H1 (cell line): ENCODE measurements around the gene TRIM15. TPM values are rescaled to one million over a fixed set of nuclear protein-coding genes. Genes with fewer than 3 reads are reported as not detected.

Experiments used
- CTCF ChIA-PET: fragments of 300-600 bp; sonication (Branson Sonifier 250); formaldehyde crosslinking; loops from one replicate; lab custom pipeline; 2021; ENCODE audit not compliant: partially characterized antibody; lab: Charles Lee
- POLR2A ChIA-PET: fragments of 300-600 bp; sonication (Branson Sonifier 250); formaldehyde crosslinking; loops from one replicate; lab custom pipeline; 2021; ENCODE audit warnings: inconsistent platforms; ENCODE audit not compliant: partially characterized antibody; lab: Charles Lee
- DNase-seq, 2 experiments: peaks; one replicate each; pipeline versions ENCODE4 v3.0.0 to v3.0.0-alpha.2; 2010 to 2022; ENCODE audit warnings: low spot score in 2 of 2, low read depth in 1 of 2, mixed read lengths in 1 of 2
- FAIRE-seq: peaks from 2 replicates; lab custom pipeline; 2011; peaks lifted over from hg19 to GRCh38; lab: Jason Lieb, UNC
- H2AFZ ChIP-seq: 2 replicates; pipeline ENCODE4 v1.8.1; 2012; ENCODE audit warnings: low read length, inconsistent platforms
- H2AK5ac ChIP-seq: 2 replicates; pipeline ENCODE4 v1.6.1; 2013; ENCODE audit warnings: low read depth, low read length
- H2BK120ac ChIP-seq: replicated peaks from 2 replicates; pipeline ENCODE3; 2013; ENCODE audit warnings: low read depth, low read length, inconsistent platforms
- H2BK12ac ChIP-seq: 2 replicates; pipeline ENCODE4 v1.6.1; 2013; ENCODE audit warnings: low read depth, low read length
- H2BK15ac ChIP-seq: 2 replicates; pipeline ENCODE4 v1.6.1; 2013; ENCODE audit warnings: low read length
- H2BK20ac ChIP-seq: 2 replicates; pipeline ENCODE4 v1.6.1; 2013; ENCODE audit warnings: low read length
- H2BK5ac ChIP-seq: 2 replicates; pipeline ENCODE4 v1.6.1; 2013; ENCODE audit warnings: low read depth, low read length
- H3K14ac ChIP-seq: 2 replicates; pipeline ENCODE4 v1.6.1; 2013; ENCODE audit warnings: inconsistent platforms; ENCODE audit not compliant: insufficient read length
- H3K18ac ChIP-seq: 2 replicates; pipeline ENCODE4 v1.6.1; 2013; ENCODE audit warnings: low read length; ENCODE audit errors: extremely low read depth
- H3K23ac ChIP-seq: 2 replicates; pipeline ENCODE4 v1.6.1; 2013; ENCODE audit warnings: inconsistent platforms; ENCODE audit not compliant: insufficient read length
- H3K23me2 ChIP-seq: 2 replicates; pipeline ENCODE4 v1.6.1; 2013; ENCODE audit warnings: low read depth, low read length
- H3K27ac ChIP-seq: 2 replicates; pipeline ENCODE4 v1.6.1; 2011; ENCODE audit warnings: low read depth, low read length, inconsistent platforms
- H3K27me3 ChIP-seq, 4 experiments: replicated peaks in 1 of 4; 1 replicate in 1 of 4; 2 replicates in 3 of 4; pipeline versions ENCODE4 v1.6.1 to v1.8.1; 2011 to 2013; ENCODE audit warnings: low read length in 3 of 4, mild to moderate bottlenecking in 3 of 4, inconsistent platforms in 2 of 4, mixed read lengths in 2 of 4, moderate library complexity in 1 of 4; ENCODE audit not compliant: control insufficient read depth in 3 of 4, insufficient read depth in 3 of 4; ENCODE audit errors: extremely low read depth in 1 of 4
- H3K36me3 ChIP-seq, 4 experiments: 2 replicates each; pipeline versions ENCODE4 v1.6.1 to v1.8.1; 2011 to 2013; ENCODE audit warnings: mild to moderate bottlenecking in 4 of 4, low read length in 3 of 4, moderate library complexity in 2 of 4, control low read depth in 1 of 4, inconsistent platforms in 1 of 4; ENCODE audit not compliant: insufficient read depth in 4 of 4, control insufficient read depth in 2 of 4
- H3K4ac ChIP-seq: replicated peaks from 2 replicates; pipeline ENCODE3; 2013; ENCODE audit warnings: low read length, low read depth, mixed read lengths, inconsistent platforms; ENCODE audit not compliant: insufficient read length
- H3K4me1 ChIP-seq, 4 experiments: replicated peaks in 1 of 4; 1 replicate in 1 of 4; 2 replicates in 3 of 4; pipeline versions ENCODE4 v1.6.1 to v1.8.1; 2011 to 2013; ENCODE audit warnings: low read length in 3 of 4, inconsistent platforms in 2 of 4, mixed read lengths in 1 of 4; ENCODE audit not compliant: insufficient read depth in 4 of 4, control insufficient read depth in 3 of 4
- H3K4me2 ChIP-seq, 2 experiments: 2 replicates each; pipeline versions ENCODE4 v1.6.1 to v1.8.1; 2011 to 2013; ENCODE audit warnings: low read depth in 2 of 2, low read length in 2 of 2, control low read depth in 1 of 2, inconsistent platforms in 1 of 2, mild to moderate bottlenecking in 1 of 2; ENCODE audit not compliant: insufficient read depth in 1 of 2
- H3K4me3 ChIP-seq, 4 experiments: fragments of 200-600, 300-600 bp in 1 of 4; sonication (generic), shearing (Covaris generic), sonication (Bioruptor Twin) in 1 of 4; 2 replicates each; pipeline versions ENCODE4 v1.5.1 to v1.8.1; 2011 to 2016; ENCODE audit warnings: low read length in 4 of 4, low read depth in 3 of 4, control low read depth in 2 of 4, inconsistent platforms in 2 of 4, mild to moderate bottlenecking in 2 of 4, mixed read lengths in 1 of 4, moderate library complexity in 1 of 4; ENCODE audit not compliant: insufficient read depth in 2 of 4; ENCODE audit errors: extremely low read depth in 1 of 4
- H3K56ac ChIP-seq: replicated peaks from 2 replicates; pipeline ENCODE3; 2013; ENCODE audit warnings: low read depth, mild to moderate bottlenecking, mixed read lengths, low read length, inconsistent platforms; ENCODE audit not compliant: insufficient read length
- H3K79me1 ChIP-seq: 2 replicates; pipeline ENCODE4 v1.6.1; 2013; ENCODE audit warnings: low read depth, low read length, control low read depth
- H3K79me2 ChIP-seq, 2 experiments: 2 replicates each; pipeline versions ENCODE4 v1.6.1 to v1.8.1; 2012 to 2013; ENCODE audit warnings: low read length in 2 of 2, mild to moderate bottlenecking in 2 of 2, inconsistent platforms in 1 of 2; ENCODE audit not compliant: insufficient read depth in 2 of 2, control insufficient read depth in 1 of 2
- H3K9ac ChIP-seq, 4 experiments: replicated peaks in 1 of 4; 1 replicate in 1 of 4; 2 replicates in 3 of 4; pipeline versions ENCODE4 v1.6.1 to v1.8.1; 2011 to 2013; ENCODE audit warnings: low read depth in 3 of 4, low read length in 3 of 4, control low read depth in 2 of 4, mild to moderate bottlenecking in 2 of 4, moderate library complexity in 2 of 4, inconsistent platforms in 1 of 4; ENCODE audit errors: extremely low read depth in 1 of 4
- H3K9me3 ChIP-seq, 2 experiments: 2 replicates each; pipeline versions ENCODE4 v1.6.1 to v1.8.1; 2012 to 2013; ENCODE audit warnings: mild to moderate bottlenecking in 2 of 2, moderate library complexity in 2 of 2, control low read depth in 1 of 2, inconsistent platforms in 1 of 2, low read depth in 1 of 2, low read length in 1 of 2, mixed read lengths in 1 of 2; ENCODE audit not compliant: insufficient read depth in 2 of 2
- H4K20me1 ChIP-seq, 2 experiments: replicated peaks in 1 of 2; 2 replicates each; pipeline versions ENCODE3 to v1.8.1; 2011 to 2013; ENCODE audit warnings: inconsistent platforms in 2 of 2, low read length in 2 of 2, mild to moderate bottlenecking in 1 of 2; ENCODE audit not compliant: insufficient read depth in 2 of 2, control insufficient read depth in 1 of 2
- H4K5ac ChIP-seq: 2 replicates; pipeline ENCODE4 v1.6.1; 2013; ENCODE audit warnings: low read length, low read depth, mixed read lengths, inconsistent platforms; ENCODE audit not compliant: insufficient read length
- H4K8ac ChIP-seq: 2 replicates; pipeline ENCODE4 v1.8.0; 2013; ENCODE audit warnings: mild to moderate bottlenecking, moderate library complexity, low read length, inconsistent platforms; ENCODE audit not compliant: insufficient read depth; ENCODE audit errors: extremely low read depth
- H4K91ac ChIP-seq: replicated peaks from 2 replicates; pipeline ENCODE3; 2013; ENCODE audit warnings: low read length, mixed read lengths, inconsistent platforms; ENCODE audit not compliant: insufficient read length
- CHD1 ChIP-seq: IDR thresholded peaks from 2 replicates; pipeline ENCODE4 v1.6.1; 2012; ENCODE audit warnings: low read depth, low read length, improper control_type of control experiment
- EGR1 ChIP-seq: IDR thresholded peaks from 2 replicates; pipeline ENCODE4 v1.6.1; 2011; ENCODE audit warnings: low read depth, low read length, borderline replicate concordance
- KDM1A ChIP-seq: fragments of 200-600, 300-600 bp; sonication (generic); IDR thresholded peaks from 2 replicates; pipeline ENCODE4 v1.7.1; 2016; ENCODE audit warnings: mild to moderate bottlenecking, low read length, borderline replicate concordance
- SIN3A ChIP-seq, 2 experiments: IDR thresholded peaks in 1 of 2; conservative IDR thresholded peaks in 1 of 2; 2 replicates each; pipeline ENCODE4 v1.6.1; 2011 to 2012; ENCODE audit warnings: low read length in 2 of 2, improper control_type of control experiment in 1 of 2, low read depth in 1 of 2, mild to moderate bottlenecking in 1 of 2
- SP4 ChIP-seq: IDR thresholded peaks from 2 replicates; pipeline ENCODE4 v1.6.1; 2012; ENCODE audit warnings: low read length, inconsistent platforms
- TAF1 ChIP-seq: IDR thresholded peaks from 2 replicates; pipeline ENCODE4 v1.6.1; 2011; ENCODE audit warnings: mild to moderate bottlenecking, low read depth, low read length
- TAF7 ChIP-seq: optimal IDR thresholded peaks from 2 replicates; pipeline ENCODE3; 2011; ENCODE audit warnings: low read depth, mild to moderate bottlenecking, inconsistent platforms, low read length, moderate library complexity, borderline replicate concordance
- WGBS, 2 experiments: shearing (Covaris generic) in 1 of 2; methylation state at CpG; one replicate each; pipeline versions ENCODE4 v1.1.6 to v1.1.7; 2013 to 2015; ENCODE audit warnings: low lambda C conversion rate in 2 of 2, mixed read lengths in 2 of 2, inconsistent platforms in 1 of 2, low coverage in 1 of 2, missing lambda C conversion rate in 1 of 2; ENCODE audit not compliant: insufficient replicate concordance in 2 of 2, insufficient coverage in 1 of 2, insufficient read length in 1 of 2; ENCODE audit errors: extremely low coverage in 1 of 2, missing lambda C conversion rate in 1 of 2; 5-methylcytosine and 5-hydroxymethylcytosine counted together
- polyA plus RNA-seq, 7 experiments: library from polyadenylated mRNA; depleted of rRNA in 3 of 7; stranded (reverse) in 5 of 7; unstranded in 2 of 7; fragments of >200 nt in 5 of 7; fragments of 200-250 nt in 2 of 7; gene quantifications; 1 replicate in 5 of 7; 2 replicates in 1 of 7; 4 replicates in 1 of 7; pipeline versions ENCODE4 v1.2.1 to v1.2.3, GENCODE V29; 2011 to 2013; ENCODE audit warnings: missing spikeins in 2 of 7, mixed read lengths in 2 of 7
- total RNA-seq: library from RNA; stranded (reverse); fragmentation: NEBNext Ultra II Directional; extraction: Animal tissue kit (Norgen Biotek cat#: 25700); gene quantifications from 2 replicates; pipeline ENCODE4 v1.2.1, GENCODE V29; 2021

TRIM15 gene
- total and polyA plus RNA-seq, 2 of the 8 experiments (the other 6 are each of a cell fraction or from before 2014, with no cell fraction given): 0.18 to 0.48 TPM

- Histone ChIP-seq H3K56ac (no peak overlapping the region), H3K9ac (no peak overlapping the region), H4K20me1 (peaks cover 6 to 11% of the 10 kb centered on the region in 2 experiments), H3K23me2 (no peaks in the 10 kb centered on the region), H4K91ac (no peak overlapping the region), H3K27ac (no peak overlapping the region), H2AK5ac (no peak overlapping the region), H4K8ac (no peak overlapping the region), H3K4me3 (no peak overlapping the region), H2BK120ac (no peak overlapping the region), H2BK15ac (no peak overlapping the region), H2BK5ac (no peak overlapping the region), H2BK12ac (no peak overlapping the region), H3K4me1 (peaks cover 0 to 6% (median 3%) of the 10 kb centered on the region in 4 experiments; a peak in 2 of 7 replicates), H2BK20ac (no peak overlapping the region), H3K9me3 (no peaks in the 10 kb centered on the region), H3K79me1 (no peaks in the 10 kb centered on the region; the same call in 1 of the 2 replicates), H3K18ac (no peak overlapping the region), H3K4ac (no peak overlapping the region), H4K5ac (no peak overlapping the region), H2AFZ (no peak overlapping the region), H3K27me3 (no peaks in the 10 kb centered on the region), H3K14ac (no peak overlapping the region), H3K4me2 (no peak overlapping the region), H3K23ac (no peak overlapping the region), H3K36me3 (peaks cover 12 to 39% (median 28%) of the 10 kb centered on the region in 4 experiments; a peak in 7 of 8 replicates), H3K79me2 (peaks cover 0 to 6% of the 10 kb centered on the region in 2 experiments; a peak in 1 of 4 replicates)
- ChIA-PET POLR2A (interaction anchor here (0.9 to 3.8 kb wide), 2 partner anchors 8 to 9 kb away, joined by 3 to 18 read pairs; no protein-coding TSS in a partner anchor), CTCF (interaction anchor here (0.8 to 1.1 kb wide), 3 partner anchors 10 to 40 kb away, joined by 3 read pairs; no protein-coding TSS in a partner anchor)
- 92% methylated on average over 34 of the region's 34 CpGs; no CpG with 5 or more reads in 1 of the 2 experiments for WGBS, 2 experiments
- no peak for TF ChIP-seq TAF1
- no peak for TF ChIP-seq EGR1
- TF ChIP-seq SP4: no peak
- TF ChIP-seq CHD1: no peak
- no peak for TF ChIP-seq TAF7
- no peak for TF ChIP-seq SIN3A (conservative IDR thresholded peaks at IDR 0.05 in 1 of 2, IDR thresholded peaks at IDR 0.05 in 1 of 2; ENCODE audit: low read depth in 1 of 2, low read length in 2 of 2)
- TF ChIP-seq KDM1A: no peak
- FAIRE-seq (no peak), DNase-seq (no peak)
Observed at GRCh38 chr6:30198166-30199084, 35.1 kb downstream of the TRIM15 start.
